Fibroblast of gingiva (primary cell): Measurements from ENCODE around the gene SMIM34.
"Not testable (repeated sequence)": the region's sequence is repeated elsewhere in the genome, so short reads cannot be mapped to it uniquely, and the experiment has no call there.

ENCODE experiments used
- DNase-seq: peaks from one replicate; pipeline ENCODE4 v3.0.0-alpha.2; 2011; ENCODE audit warnings: low read depth

Gene SMIM34, protein sequence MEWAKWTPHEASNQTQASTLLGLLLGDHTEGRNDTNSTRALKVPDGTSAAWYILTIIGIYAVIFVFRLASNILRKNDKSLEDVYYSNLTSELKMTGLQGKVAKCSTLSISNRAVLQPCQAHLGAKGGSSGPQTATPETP

DNA sequence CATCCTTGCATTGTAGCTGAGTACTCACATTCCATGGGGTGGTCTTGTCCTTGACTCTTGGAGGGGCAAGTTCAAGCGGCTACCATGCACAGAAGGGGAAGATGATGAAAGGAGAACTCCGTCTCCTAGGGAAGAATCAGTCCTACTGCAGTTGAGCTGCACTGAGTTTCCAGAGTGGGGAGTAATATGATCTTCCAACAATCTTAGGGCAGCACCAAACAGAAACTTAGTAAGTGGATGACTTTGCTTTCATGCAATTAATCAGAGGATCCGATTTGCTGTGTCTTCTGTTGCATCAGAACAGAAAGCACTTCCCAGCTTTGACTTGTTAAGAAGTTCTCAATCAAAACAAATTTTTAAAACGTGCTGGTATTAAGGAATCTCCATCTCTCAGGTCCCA is at the start of gene SMIM34:
TSS of gene SMIM34 (minus strand) at position 147 of the 400 bp plus-strand sequence. CDS start at position 35, 112 bp downstream.
- DNase-seq, result not testable (repeated sequence)

GRCh38 chr21:34467333-34467732 is 43.6 kb upstream of the SMIM34 start:
- not testable (repeated sequence) for DNase-seq

- DNase-seq, result not testable (repeated sequence)
These were observed 35.7 kb upstream of the SMIM34 start for GRCh38 chr21:34459426-34459825.

- not testable (repeated sequence) for DNase-seq
These were observed 34.5 kb upstream of the SMIM34 start for GRCh38 chr21:34458266-34458665.

DNA sequence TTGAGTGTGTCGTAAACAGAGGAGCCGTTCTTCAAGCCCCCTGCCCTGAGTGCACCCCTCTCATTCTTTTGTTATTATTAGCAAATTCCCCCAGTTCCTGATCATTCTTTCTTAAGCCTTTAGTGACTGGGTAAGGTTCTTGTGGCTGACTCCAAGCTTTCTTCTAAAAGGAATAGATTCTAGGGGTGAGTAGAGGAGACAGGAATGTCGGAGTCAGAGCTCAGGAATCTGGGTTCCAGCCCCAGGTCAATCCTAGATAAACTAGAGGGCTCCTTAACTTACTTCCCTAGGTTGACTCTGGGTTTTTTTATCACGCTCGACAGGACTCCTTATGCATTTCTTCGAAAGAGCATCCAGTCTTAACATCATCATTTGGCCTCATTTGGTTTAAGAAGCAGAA is 32.4 kb upstream of the SMIM34 start:
- not testable (repeated sequence) for DNase-seq

DNA sequence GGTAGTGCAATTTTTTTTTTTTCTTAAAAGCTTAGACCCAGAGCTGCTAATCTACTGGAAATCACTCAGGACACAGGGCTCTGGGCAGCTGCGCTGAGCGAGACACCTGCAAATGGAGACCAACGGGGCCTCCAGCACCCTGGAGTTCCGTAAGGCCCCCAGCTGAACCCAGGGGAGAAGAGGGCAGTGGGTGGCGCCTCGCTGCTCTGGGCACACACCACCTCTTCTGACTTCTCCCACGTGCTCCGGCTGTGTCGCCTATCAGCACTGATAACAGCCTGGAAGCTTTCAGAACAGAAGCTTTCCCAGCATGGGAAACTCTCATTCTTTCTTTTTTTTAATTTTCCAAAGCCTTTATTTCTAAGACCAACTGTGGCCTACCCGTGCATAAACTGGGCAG is 31.9 kb upstream of the SMIM34 start:
- DNase-seq, result not testable (repeated sequence)

GRCh38 chr21:34447018-34447417 is 23.3 kb upstream of the SMIM34 start:
- DNase-seq, result not testable (repeated sequence)

DNA sequence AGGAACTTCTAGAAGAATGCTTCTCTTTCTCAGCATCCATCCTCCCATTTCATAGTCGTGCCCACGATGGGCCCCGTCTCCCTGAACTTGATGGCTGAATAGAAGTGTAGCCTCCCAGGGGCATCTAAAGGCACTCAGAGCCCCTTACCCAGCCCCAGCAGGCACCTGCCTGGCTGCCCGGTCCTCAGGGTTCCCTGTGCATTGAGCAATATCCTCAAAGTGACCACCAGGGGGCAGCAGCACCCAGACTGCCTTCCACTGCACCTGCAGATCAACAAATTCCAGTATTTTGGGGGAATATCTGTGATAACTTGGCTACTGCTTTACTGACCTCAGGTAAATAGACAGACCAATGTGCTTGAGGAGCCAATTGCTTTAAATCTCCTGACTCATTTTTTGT is 19.7 kb upstream of the SMIM34 start:
- DNase-seq, result not testable (repeated sequence)

DNA sequence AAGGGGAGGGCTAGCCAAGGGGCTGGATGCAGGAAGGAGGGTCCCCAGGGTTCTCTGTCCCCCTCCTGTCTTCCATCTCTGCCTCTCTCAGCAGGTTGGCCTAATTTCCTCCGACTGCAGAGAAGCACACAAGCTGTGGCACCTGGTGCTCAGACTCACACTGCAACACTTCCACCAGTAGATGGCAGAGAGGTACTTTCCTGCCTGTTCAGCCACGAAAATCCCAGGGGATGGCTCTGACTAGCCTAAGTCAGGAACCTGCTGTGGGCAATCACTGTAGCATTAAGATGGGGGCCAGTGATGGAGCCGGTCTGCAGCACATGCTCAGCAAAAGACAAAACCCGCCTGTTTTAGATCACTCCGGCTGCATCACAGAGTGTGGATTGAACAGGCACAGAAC is 6.0 kb upstream of the SMIM34 start:
- DNase-seq, result not testable (repeated sequence)

DNA sequence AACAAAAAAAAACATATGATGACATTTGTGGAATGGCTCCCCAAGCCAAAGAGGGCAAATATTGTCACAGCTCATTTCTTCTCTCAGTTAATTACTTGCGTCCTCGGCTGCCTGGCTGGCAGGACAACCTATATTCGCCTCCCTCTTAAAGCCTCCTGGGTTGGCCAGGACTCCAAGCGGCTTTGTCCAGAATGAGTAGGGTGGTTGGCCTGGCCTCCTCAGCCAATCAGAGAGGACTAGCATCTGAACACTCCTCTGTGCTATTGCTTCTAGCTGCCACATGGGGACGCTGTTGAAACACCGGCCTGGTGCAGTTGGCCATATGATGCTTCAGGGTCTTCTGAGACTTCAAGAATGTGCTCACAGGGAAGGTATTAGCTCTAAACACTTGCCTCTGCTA is 4.7 kb upstream of the SMIM34 start:
- DNase-seq, result not testable (repeated sequence)

GRCh38 chr21:34427339-34427738 is 3.6 kb upstream of the SMIM34 start:
- not testable (repeated sequence) for DNase-seq

- not testable (repeated sequence) for DNase-seq
These were observed 6.2 kb downstream of the SMIM34 start for GRCh38 chr21:34417448-34418077.

DNA sequence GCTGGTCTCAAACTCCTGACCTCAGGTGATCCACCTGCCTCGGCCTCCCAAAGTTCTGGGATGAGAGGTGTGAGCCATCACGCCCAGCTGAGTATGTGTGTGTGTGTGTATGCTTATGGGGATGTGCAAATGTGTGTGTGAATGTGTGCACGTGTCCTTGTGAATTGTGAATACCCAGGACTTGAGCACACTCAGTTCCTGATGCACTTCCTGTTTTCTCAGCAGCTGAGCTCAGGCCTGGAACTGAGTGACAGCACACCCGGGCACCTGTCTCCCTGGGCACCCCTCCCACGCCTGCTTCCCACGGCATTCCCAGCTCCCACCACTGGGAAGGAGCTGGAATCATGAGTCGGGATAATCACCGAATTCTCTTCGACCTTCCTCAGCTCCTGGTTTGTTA is 16.5 kb downstream of the SMIM34 start:
- DNase-seq, result not testable (repeated sequence)

DNA sequence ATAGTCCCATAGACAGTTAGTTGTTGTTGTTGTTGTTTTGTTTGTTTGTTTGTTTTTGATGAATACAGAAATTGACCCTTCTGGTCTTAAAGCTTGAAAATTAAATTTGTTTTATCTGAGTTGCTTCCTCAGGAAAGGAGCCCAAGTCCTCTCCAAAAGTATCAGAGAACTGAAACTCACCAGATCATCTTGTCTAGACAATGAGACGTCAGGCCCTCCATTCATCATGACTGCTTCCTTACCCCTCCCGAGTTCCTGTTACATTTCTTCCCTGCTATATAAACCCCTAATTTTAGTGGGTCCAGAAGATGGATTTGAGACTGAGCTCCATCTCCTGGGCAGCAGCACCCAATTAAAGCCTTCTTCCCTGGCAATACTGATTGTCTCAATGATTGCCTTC is 17.1 kb downstream of the SMIM34 start:
- DNase-seq, result not testable (repeated sequence)

GRCh38 chr21:34406102-34406501 is 17.6 kb downstream of the SMIM34 start:
- not testable (repeated sequence) for DNase-seq

DNA sequence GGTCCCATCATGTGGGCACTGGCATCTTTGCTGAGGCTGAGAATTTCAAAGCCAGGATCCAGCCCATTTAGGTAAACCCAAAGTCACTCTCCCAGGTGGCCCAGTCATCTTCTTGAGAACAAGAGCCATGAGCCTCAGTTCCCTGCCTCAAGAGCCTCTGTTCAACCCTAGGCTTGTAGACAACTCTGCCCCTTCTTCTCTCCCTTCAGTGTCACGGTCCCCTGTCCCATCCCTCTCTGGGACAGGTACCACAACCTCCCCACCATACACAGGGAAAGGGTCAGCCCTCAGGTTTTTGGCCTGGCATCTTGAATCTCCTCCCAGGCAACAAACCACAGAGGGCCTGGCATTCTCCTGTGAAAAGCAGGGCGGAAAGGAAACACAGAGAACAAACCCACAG is 18.1 kb downstream of the SMIM34 start:
- not testable (repeated sequence) for DNase-seq

DNA sequence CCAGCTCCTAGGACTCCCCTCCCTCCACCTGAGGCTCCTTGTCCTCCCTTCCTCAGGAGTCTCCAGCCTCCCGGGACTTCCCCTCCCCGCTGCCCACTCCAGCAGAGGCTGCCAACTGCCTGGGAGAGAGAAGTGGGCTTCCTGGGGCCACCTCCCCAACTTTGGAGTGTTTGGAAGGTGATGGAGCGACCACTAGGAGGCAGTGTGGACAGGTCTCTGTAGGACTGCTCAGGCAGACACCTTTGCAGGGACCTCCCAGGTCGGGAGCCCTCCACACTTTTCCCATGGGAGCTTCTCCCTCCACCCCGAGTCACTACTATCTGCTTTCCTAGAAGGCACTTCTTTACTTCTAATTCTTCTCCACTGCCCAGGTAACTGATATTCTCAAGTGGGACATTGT is 19.0 kb downstream of the SMIM34 start:
- not testable (repeated sequence) for DNase-seq

DNA sequence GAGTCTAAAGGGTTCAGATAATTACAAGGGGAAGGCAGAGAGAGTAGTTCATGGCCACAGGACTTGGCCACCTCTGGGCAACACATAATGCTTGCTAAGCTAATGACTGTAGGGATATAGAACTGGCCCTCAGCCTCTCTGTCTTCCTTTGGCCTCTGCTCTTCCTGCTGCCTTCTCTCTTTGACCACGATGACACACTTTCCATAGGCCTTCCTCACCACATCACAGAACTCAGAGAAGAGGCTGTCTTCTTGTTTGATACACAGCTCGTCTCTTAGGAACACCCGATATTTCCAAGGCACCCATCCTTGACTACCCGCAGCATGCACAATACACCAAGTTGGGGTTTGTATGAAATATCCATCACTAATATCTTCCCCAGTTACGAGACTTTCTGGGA is 23.2 kb downstream of the SMIM34 start:
- DNase-seq, result not testable (repeated sequence)

DNA sequence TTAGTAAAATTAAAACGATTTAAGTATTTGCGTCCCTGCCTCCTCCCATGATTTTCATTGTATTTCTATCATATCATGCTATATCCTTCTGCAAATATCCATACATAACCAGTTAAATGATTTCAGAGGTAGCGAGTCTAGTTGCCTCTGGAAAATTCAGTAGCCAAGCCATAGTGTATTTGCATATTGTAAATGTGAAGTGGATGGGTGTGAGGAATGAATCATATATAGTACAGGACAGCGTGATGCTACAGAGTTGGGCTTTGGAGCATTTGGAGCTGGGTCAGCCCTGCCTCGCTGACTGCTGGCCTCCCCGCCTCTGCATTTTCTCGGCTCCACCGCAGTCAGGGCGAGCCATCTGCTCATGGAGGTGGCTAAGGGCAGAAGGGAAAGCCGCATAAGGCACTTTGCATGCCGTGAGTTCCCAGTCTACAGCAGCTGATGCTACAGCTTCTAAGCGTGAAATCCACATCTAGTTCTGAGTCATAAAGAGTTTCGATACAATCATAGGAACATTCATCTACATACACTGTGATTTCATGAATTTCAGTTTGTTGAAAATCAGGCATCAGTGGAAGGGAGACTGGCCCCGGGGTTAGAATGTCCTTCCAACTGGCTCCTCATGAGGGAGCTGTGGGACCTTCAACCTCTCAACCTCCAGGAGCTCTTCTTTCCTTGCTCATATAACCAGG is 39.9 kb downstream of the SMIM34 start:
- not testable (repeated sequence) for DNase-seq

GRCh38 chr21:34383138-34383537 is 40.6 kb downstream of the SMIM34 start:
- DNase-seq, result not testable (repeated sequence)

DNA sequence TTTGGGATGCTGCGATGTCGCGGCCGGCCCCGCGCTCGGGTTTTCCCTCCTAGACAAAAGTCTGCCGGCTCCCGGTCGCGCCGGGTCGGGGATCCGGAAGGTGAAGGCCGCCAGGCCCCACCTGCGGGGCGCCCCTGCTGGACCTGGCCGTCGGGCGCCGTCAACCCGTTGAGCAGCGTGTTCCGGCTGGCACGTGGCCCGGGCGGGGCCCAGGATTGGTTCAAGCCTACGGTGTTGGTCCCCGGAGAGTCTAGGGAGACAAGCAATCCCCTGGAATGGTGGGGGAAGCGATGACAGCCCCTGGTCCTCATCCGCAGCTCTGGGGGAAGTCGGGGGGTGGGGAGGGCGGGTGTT is 48.2 kb downstream of the SMIM34 start:
- not testable (repeated sequence) for DNase-seq

GRCh38 chr21:34374940-34375618 is 48.7 kb downstream of the SMIM34 start, which contains the start of gene SMIM11:
TSS of gene SMIM11 (plus strand) at chr21:34375507. CDS start at chr21:34379505, 3,998 bp downstream.
- not testable (repeated sequence) for DNase-seq

DNA sequence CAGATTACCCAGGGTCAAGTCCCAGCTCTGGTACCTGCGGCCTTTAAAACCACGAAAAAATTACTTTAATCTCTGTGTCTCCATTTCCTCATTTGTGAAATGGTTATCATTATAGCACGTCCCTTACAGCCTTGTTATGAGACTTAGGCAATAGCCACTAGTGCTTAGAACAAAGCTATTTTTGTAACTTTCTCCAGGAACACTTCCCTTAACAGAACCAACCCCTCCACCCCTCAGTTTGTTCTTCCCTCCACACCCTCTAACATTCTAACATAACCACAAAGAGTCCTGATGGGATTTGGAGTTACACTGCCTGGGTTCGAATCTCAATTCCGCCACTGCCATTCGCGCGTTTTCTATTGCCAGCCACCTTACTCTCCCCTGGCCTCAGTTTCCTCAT is 49.3 kb downstream of the SMIM34 start:
- not testable (repeated sequence) for DNase-seq
